ENCODE results near the gene FAM222A. TPM values are rescaled to one million over a fixed set of nuclear protein-coding genes. Genes with fewer than 3 reads are reported as not detected.
"Not testable (repeated sequence)": the region's sequence is repeated elsewhere in the genome, so short reads cannot be mapped to it uniquely, and the experiment has no call there.

Gene FAM222A
- total RNA-seq, 1 donor from 2014 or later, result 2.4 TPM

DNA sequence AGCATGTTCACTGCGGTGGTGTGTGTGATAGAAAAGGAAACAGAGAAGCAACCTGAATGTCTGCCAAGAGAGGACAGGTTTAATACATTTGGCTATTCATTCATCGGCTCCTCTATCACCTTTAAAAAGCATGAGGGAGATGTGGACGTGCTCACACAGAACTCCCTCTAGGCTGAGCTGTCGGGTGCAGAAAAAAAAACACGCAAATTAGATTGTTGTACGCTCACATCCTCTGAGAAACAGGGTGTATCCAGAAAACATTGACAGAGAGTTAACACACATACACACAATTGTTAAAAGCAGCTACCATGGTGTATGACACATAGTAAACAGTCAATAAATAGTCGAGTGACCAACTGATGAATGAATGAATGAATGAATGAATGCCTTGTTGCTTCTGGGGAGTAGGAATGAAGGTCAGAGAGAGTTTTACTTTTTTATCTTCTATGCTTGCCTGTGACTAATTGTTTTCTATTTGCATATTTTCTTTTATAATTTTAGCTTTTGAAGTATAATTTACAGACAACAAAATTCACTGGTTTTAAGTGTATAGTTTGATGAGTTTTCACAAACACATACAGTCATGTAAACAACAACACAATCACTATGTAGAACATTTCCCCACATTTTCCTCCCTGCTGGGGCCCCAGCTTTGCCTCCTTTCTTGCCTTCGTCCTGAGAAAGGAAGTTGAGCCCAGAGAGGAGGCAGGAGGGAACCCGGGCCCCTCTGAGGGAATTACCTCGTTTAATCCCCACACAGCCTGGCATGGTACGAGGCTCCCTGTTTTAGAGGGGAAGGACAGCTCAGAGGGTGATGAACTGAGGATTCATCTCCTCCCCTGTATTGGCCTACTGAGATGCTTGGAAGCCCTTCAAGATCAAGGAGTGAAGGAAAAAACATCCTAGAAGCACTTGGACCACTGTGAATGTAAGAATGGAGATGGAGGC lies 19.7 kb upstream of the FAM222A start:
- Histone ChIP-seq H3K27ac (no peak overlapping the region), H3K4me1 (no peaks in the 10 kb centered on the region), H3K27me3 (ENCODE audit: low read depth) (no peaks in the 10 kb centered on the region), H3K9me3 (no peaks in the 10 kb centered on the region), H3K4me3 (no peak overlapping the region), H3K36me3 (no peaks in the 10 kb centered on the region)
- ATAC-seq, result no peak
- intact Hi-C loops (cut with DNase I), result no loop called here
- TF ChIP-seq, protein P1, sequence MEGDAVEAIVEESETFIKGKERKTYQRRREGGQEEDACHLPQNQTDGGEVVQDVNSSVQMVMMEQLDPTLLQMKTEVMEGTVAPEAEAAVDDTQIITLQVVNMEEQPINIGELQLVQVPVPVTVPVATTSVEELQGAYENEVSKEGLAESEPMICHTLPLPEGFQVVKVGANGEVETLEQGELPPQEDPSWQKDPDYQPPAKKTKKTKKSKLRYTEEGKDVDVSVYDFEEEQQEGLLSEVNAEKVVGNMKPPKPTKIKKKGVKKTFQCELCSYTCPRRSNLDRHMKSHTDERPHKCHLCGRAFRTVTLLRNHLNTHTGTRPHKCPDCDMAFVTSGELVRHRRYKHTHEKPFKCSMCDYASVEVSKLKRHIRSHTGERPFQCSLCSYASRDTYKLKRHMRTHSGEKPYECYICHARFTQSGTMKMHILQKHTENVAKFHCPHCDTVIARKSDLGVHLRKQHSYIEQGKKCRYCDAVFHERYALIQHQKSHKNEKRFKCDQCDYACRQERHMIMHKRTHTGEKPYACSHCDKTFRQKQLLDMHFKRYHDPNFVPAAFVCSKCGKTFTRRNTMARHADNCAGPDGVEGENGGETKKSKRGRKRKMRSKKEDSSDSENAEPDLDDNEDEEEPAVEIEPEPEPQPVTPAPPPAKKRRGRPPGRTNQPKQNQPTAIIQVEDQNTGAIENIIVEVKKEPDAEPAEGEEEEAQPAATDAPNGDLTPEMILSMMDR (IDR thresholded peaks at IDR 0.05), result no peak
- DNase-seq, result no peak

DNA sequence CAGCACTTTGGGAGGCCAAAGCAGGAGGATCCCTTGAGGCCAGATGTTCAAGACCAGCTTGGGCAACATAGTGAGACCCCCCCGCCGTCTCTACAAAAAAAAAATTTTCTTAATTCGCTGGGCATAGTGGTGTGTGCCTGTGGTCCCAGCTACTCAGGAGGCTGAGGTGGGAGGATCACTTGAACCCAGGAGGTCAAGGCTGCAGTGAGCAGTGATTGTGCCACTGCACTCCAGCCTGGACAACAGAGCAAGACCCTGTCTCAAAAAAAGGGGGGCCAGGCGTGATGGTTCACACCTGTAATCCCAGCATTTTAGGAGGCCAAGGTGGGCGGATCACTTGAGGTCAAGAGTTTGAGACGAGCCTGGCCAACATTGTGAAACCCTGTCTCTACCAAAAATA lies 19.0 kb upstream of the FAM222A start:
- H3K27ac ChIP-seq; H3K9me3 ChIP-seq; H3K27me3 ChIP-seq (ENCODE audit: low read depth); H3K36me3 ChIP-seq; DNase-seq; H3K4me1 ChIP-seq; intact Hi-C loops (cut with DNase I); ATAC-seq; H3K4me3 ChIP-seq: not testable (repeated sequence)

DNA sequence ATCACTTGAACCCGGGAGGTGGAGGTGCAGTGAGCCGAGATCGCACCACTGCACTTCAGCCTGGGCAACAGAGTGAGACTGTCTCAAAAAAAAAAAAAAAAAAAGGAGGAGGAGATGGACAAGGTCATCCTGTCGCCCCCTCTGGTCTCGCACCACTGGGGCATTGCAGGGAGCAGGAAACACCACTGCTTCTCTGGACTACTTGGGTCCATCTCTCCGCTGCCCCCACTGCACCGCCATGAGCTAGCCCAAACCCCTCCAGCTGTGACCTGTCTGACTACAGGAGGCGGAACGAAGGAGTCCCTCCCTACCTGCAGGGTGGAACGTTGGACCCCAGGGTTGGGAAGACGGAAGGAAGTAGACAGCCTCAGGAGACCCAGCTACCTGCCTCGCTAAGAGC lies 18.2 kb upstream of the FAM222A start:
- Histone ChIP-seq H3K9me3 (no peaks in the 10 kb centered on the region), H3K36me3 (no peaks in the 10 kb centered on the region), H3K27ac (no peak overlapping the region), H3K4me3 (no peak overlapping the region), H3K4me1 (no peaks in the 10 kb centered on the region), H3K27me3 (ENCODE audit: low read depth) (no peaks in the 10 kb centered on the region)
- DNase-seq, result no peak
- intact Hi-C loops (cut with DNase I), result no loop called here
- no peak for ATAC-seq
- TF ChIP-seq, protein P1 (IDR thresholded peaks at IDR 0.05), result no peak

DNA sequence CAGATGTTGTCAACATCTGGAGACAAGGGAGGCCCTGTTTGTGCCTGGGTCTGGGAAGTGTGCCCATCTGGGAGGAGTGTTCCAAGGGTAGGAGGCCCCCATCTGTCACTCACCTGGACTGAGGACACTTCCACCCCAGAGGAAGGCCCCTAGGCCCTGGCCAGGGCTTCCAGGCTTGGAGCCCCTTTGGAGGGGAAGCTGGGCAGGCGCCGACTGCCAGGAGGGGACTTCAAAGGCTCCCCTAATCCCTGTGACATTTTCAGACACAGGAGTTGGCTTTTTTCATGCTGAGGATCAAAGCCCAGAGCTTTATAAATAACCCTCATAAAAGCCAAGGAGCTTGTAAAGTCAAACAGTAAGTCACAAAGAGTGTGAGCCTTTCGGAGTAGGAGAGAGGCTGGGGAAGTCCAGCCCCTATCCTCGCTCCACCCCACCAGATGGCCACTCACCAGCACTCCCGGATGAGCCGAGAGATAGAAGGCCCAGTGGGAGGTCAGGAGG lies 17.6 kb upstream of the FAM222A start:
- no peaks in the 10 kb centered on the region for H3K36me3 ChIP-seq
- H3K27me3 ChIP-seq (ENCODE audit: low read depth), result no peaks in the 10 kb centered on the region
- DNase-seq (no peak), ATAC-seq (no peak)
- H3K27ac ChIP-seq, result no peak overlapping the region
- H3K9me3 ChIP-seq, result no peaks in the 10 kb centered on the region
- H3K4me1 ChIP-seq, result no peaks in the 10 kb centered on the region
- TF ChIP-seq, protein P1 (IDR thresholded peaks at IDR 0.05), result no peak
- intact Hi-C loops (cut with DNase I), result no loop called here
- H3K4me3 ChIP-seq, result no peak overlapping the region

DNA sequence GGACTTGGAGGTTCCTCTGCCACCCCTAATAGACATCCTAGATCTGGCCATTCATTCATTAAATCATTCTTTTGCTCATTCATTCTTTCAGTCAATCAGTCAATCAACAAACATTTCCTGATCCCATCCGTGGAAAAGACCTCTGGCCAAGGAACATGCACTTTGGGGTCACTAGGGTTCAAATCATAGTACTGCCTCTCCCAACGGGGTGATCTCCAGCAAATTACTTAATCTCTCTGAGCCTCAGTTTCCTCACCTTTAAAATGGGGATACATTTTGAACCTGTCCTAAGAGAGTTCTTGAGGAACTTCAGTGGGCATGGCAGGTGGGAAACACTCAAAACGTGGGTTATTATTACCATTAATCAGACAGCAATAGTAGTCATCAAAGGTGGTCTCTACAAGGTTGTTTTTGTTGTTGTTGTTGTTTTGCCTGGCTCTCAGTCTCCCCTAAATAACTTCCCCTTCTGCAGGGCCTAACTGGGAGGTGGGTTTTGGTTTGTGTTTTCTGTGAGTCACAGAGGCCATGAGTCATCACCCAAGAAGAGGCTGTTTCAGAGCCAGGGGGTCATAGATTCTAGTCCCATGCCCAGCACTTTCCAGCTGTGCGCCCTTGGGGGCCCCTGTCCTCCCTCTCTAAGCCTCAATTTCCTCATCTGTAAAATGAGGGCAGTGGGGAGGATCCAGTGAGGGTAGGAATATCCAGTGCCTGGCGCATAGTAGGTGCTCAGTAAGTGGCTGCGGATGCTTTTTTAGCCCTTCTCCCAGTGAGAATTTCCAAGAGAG lies 16.9 kb upstream of the FAM222A start:
- ATAC-seq, result no peak
- intact Hi-C loops (cut with DNase I), result no loop called here

More for the DNA sequence above, 16.9 kb upstream of the FAM222A start:
- TF ChIP-seq, protein P1 (IDR thresholded peaks at IDR 0.05), result no peak
- Histone ChIP-seq H3K36me3 (no peaks in the 10 kb centered on the region), H3K27me3 (ENCODE audit: low read depth) (no peaks in the 10 kb centered on the region), H3K27ac (no peak overlapping the region), H3K9me3 (no peaks in the 10 kb centered on the region), H3K4me3 (no peak overlapping the region), H3K4me1 (no peaks in the 10 kb centered on the region)
- DNase-seq, result no peak
